GM12801 (cell line): ENCODE measurements around the gene S100A2.

Source experiments
- TF ChIP-seq, protein P1 (sequence below): IDR thresholded peaks from one replicate; pipeline ENCODE4 v1.5.1; 2011; ENCODE audit warnings: control low read depth; ENCODE audit not compliant: insufficient read length; ENCODE audit errors: extremely low read depth

S100A2 gene

DNA sequence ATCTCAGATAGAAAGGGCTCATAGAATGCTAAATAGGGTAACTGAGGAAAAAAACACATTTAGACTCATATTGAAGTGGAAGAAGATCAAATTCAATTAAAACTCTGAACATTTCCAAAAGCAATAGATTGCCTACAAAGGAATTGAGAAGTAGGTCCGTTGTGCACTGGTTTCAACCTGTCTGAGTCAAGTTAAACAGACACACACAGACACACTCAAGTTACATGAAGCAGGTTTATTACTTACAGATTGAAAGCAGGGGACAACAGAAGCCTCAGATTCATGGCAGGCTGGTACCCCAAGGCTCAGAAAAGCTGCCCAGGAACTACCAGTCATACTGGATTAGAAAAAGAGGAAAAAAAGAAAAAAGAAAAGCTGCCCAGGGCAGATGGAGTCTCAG lies 20.7 kb upstream of the S100A2 start:
- TF ChIP-seq, protein P1, sequence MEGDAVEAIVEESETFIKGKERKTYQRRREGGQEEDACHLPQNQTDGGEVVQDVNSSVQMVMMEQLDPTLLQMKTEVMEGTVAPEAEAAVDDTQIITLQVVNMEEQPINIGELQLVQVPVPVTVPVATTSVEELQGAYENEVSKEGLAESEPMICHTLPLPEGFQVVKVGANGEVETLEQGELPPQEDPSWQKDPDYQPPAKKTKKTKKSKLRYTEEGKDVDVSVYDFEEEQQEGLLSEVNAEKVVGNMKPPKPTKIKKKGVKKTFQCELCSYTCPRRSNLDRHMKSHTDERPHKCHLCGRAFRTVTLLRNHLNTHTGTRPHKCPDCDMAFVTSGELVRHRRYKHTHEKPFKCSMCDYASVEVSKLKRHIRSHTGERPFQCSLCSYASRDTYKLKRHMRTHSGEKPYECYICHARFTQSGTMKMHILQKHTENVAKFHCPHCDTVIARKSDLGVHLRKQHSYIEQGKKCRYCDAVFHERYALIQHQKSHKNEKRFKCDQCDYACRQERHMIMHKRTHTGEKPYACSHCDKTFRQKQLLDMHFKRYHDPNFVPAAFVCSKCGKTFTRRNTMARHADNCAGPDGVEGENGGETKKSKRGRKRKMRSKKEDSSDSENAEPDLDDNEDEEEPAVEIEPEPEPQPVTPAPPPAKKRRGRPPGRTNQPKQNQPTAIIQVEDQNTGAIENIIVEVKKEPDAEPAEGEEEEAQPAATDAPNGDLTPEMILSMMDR = no peak

DNA sequence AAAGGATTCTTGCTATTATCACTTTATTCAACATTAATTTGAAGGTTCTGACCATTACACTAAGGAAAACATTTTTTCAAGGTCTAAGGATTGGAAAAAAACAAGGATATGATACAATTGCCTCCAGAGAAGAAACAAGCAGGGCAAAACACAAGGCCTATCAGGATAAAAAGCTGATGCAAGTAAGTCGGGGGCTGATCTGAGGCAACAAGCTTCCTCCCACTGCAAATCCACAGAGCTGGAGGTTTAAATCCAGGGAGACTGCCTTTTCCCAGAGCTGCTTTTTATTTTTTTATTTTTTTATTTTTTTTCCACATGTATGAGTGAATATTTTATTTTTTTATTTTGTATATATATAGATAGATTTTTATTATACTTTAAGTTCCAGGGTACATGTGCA lies 19.4 kb upstream of the S100A2 start:
- TF ChIP-seq, protein P1 = no peak

DNA sequence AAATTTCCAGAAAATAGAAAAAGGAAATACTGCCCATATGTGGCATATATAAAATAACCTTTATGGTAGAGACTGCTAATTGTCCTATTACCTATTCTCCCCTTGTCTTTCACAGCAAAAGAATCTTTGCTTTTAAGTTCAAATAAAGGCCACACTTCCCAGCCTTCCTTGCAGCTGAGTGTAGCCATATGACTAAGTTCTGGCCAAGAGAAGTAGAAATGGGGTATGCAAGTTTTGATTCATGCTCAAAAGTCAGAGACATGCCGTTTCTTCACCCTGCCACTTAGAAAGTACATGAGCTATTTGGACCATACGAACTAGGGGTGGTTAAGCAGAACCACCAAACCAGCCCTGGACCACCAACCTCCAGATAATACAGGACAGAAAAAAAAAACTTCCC lies 18.3 kb upstream of the S100A2 start:
- TF ChIP-seq, protein P1 = no peak

DNA sequence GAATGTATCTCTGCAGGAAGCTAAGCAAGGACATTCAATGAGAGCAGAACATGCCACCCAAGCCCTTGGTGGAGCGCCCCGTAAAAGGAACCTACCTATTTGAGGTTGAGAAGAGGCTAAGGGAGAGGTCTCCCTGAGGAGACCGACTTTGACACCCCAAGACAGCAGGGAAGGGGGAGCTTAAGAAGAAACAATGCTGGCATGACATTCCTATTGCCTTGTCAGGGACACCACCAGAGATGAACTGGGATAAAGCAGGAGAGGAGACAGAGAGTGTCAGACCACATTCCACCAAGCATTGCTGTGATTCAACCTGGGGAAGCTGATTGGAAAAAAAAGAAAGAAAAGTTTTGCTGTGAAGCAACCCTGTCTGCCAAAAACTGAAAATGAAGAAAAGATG lies 13.3 kb upstream of the S100A2 start:
- TF ChIP-seq, protein P1 = no peak

DNA sequence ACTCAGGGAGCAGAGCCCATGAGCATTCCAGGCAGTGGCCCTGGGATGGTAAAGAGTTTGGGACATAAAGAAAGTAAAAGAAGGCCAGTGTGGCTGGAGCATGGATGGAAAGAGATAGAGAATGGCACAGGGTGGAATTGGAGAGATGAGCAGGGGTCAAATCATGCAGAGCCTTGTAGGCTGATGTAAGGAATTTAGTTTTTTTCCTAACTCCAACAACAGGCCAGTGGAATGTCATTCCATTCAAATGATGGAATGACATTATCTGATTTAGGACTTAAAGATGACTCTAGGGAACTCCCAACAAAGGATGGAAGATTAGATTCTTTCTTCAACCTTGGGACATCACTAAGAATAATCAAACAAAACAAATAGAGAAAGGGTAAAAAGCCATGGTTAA lies 12.8 kb upstream of the S100A2 start:
- TF ChIP-seq, protein P1 = no peak

DNA sequence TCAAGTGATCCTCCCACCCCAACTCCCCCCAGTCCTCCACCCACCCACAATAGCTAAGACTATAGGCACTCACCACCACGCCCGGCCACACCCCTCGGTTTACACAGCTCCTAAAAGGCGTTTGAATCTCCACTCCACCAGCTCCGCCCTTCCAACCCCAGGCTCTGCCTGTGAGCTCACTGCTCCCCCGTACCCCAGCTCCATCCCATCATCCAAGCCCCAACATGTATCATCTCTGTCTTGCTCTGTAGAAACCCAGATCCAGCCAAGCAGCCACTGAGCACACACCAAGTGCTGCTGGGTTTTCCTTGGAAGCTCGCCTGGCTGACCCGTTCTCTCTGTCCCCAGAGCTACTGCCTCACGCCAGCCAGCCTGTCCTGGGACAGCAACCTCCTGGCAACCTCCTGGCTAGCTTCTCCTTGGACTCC lies 12.0 kb upstream of the S100A2 start:
- TF ChIP-seq, protein P1 = no peak

DNA sequence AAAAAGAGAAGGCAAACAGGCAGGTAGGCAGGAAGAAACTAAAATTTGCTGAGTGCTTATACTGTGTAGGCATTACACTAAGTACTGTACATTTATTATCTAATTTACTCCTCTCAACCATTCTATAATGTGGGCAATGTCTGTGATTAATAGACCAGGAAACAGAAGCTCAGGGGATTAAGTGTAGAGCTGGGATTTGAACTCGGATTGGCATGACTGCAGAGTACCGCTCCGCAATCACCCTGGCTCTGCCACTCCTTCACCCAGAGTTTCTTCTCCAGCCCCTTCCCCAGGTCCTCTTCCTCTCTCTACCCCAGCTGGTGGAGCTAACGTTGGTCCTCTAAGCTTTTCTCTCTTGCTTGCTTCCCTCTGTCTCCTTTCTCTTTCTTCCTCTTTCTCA lies 11.5 kb upstream of the S100A2 start:
- TF ChIP-seq, protein P1 = no peak

DNA sequence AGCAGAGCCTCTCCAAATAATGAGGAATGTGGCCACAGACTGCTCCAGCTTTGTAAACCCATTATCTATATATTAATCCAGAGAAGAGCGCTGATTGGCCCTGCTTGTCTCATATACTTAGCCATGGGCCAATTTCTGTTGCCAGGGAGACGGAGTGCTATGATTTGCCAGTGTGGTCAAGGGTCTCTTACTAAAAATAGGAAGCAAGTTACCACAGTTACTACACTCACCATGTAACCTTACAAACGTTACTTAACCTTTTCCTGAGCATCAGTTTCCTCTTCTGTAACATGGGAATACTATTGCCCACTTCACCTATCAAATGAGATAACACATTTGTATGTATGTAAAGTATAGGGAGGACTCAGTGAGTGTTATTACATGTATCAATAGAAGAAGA lies 7.7 kb upstream of the S100A2 start:
- TF ChIP-seq, protein P1 = no peak
